Transverse colon (tissue), 4 donors: ENCODE data around the gene CXCL1. TPM values are rescaled to one million over a fixed set of nuclear protein-coding genes. Genes with fewer than 3 reads are reported as not detected.

Experiments
- DNase-seq: peaks from one replicate; pipeline ENCODE4 v3.0.0-alpha.2; 2019
- H3K27ac ChIP-seq, 4 donors: fragments of 200-600 bp; sonication (generic); 2 replicates each; pipeline ENCODE4 v1.5.1; 2016 to 2018; ENCODE audit warnings: inconsistent platforms in 4 of 4
- H3K27me3 ChIP-seq: fragments of 200-600 bp; sonication (generic); 2 replicates; pipeline ENCODE4 v1.5.1; 2017; ENCODE audit warnings: inconsistent platforms
- H3K36me3 ChIP-seq, 4 donors: fragments of 200-600 bp; sonication (generic); 2 replicates each; pipeline ENCODE4 v1.5.1; 2017 to 2019; ENCODE audit warnings: inconsistent platforms in 4 of 4
- H3K4me1 ChIP-seq, 4 donors: fragments of 200-600 bp; sonication (generic); 2 replicates each; pipeline ENCODE4 v1.5.1; 2017 to 2020; ENCODE audit warnings: inconsistent platforms in 4 of 4
- H3K4me3 ChIP-seq, 4 donors: fragments of 200-600 bp; sonication (generic); 1 replicate in 1 of 4; 2 replicates in 3 of 4; pipeline versions ENCODE4 v1.5.1 to v1.6.1; 2017 to 2019; ENCODE audit warnings: inconsistent platforms in 4 of 4
- H3K9me3 ChIP-seq, 2 donors: fragments of 200-600 bp; sonication (generic); 2 replicates each; pipeline ENCODE4 v1.5.1; 2017 to 2019; ENCODE audit warnings: inconsistent platforms in 2 of 2
- EP300 ChIP-seq: sonication (generic); formaldehyde crosslinking; IDR thresholded peaks from one replicate; pipeline ENCODE4 v1.6.1; 2017; ENCODE audit warnings: antibody characterized with exemption, low read depth
- POLR2A ChIP-seq: fragments of 450-650 bp; IDR thresholded peaks from one replicate; pipeline ENCODE4 v1.6.1; 2016; ENCODE audit warnings: antibody characterized with exemption, mild to moderate bottlenecking, moderate library complexity
- POLR2AphosphoS5 ChIP-seq, 3 donors: sonication (generic); formaldehyde crosslinking; IDR thresholded peaks; one replicate each; pipeline ENCODE4 v1.6.1; 2016; ENCODE audit warnings: antibody characterized with exemption in 3 of 3
- WGBS, 2 donors: methylation state at CpG; one replicate each; pipeline ENCODE4 v1.1.5; 2018; ENCODE audit warnings: low coverage in 1 of 2; 5-methylcytosine and 5-hydroxymethylcytosine counted together
- in situ Hi-C, 4 donors: fragments of 200-750 bp; cut with MboI; loops; one replicate each; pipeline versions ENCODE4 v1.15.0 to v1.15.1; 2017; ENCODE audit warnings: low sequenced_read_pairs in 3 of 4, low pct_ligation_motif_present in 1 of 4, low pct_unique_long_range_greater_than_20kb in 1 of 4
- intact Hi-C: fragments of 100-400 bp; cut with DNase I; formaldehyde crosslinking; loops from one replicate; pipeline ENCODE4 v1.15.1; 2023; ENCODE audit warnings: low total_unique reads
- total RNA-seq, 4 donors: library from RNA; depleted of rRNA; stranded (reverse); fragments of >200 nt; gene quantifications; one replicate each; pipeline ENCODE4 v1.1.0, GENCODE V29; 2016
- TF ChIP-seq, protein P1 (sequence below), 5 experiments: fragments of 200-600 bp in 3 of 5; fragments of 450-650 bp in 2 of 5; sonication (generic) in 3 of 5; IDR thresholded peaks; 1 replicate in 2 of 5; 2 replicates in 3 of 5; pipeline ENCODE4 v1.5.1; 2016 to 2017; ENCODE audit warnings: antibody characterized with exemption in 5 of 5, inconsistent platforms in 3 of 5, mild to moderate bottlenecking in 2 of 5, moderate library complexity in 1 of 5

Gene CXCL1
- total RNA-seq, 4 donors from 2014 or later: 1.00 to 36.3 (median 15.4) TPM

DNA sequence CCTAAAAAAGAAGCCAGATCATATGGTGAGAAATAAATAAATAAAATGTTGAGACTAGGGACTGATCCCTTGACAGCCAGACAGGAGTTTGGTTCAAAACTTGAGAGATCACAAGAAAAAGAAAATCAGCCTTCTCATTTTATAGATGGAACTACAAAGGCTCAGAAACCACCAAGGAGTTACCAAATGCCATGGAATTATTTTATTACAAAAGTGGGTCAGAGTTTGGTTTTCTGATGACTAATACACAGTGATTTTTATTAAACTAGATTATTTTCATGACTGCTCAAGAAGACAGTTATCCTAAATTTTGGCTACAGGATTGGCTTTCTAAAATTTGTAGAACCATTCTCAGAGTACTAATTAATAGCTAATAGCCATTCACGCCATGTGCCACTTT is 6.2 kb downstream of the CXCL1 start:
- H3K27me3 ChIP-seq: no peaks in the 10 kb centered on the region
- intact Hi-C loops: no loop called here
- no peaks in the 10 kb centered on the region for H3K9me3 ChIP-seq
- no peak overlapping the region for H3K4me3 ChIP-seq
- no peak for DNase-seq
- no peak for TF ChIP-seq POLR2AphosphoS5 (IDR thresholded peaks at IDR 0.05)
- TF ChIP-seq POLR2A: no peak
- TF ChIP-seq, protein P1, sequence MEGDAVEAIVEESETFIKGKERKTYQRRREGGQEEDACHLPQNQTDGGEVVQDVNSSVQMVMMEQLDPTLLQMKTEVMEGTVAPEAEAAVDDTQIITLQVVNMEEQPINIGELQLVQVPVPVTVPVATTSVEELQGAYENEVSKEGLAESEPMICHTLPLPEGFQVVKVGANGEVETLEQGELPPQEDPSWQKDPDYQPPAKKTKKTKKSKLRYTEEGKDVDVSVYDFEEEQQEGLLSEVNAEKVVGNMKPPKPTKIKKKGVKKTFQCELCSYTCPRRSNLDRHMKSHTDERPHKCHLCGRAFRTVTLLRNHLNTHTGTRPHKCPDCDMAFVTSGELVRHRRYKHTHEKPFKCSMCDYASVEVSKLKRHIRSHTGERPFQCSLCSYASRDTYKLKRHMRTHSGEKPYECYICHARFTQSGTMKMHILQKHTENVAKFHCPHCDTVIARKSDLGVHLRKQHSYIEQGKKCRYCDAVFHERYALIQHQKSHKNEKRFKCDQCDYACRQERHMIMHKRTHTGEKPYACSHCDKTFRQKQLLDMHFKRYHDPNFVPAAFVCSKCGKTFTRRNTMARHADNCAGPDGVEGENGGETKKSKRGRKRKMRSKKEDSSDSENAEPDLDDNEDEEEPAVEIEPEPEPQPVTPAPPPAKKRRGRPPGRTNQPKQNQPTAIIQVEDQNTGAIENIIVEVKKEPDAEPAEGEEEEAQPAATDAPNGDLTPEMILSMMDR (IDR thresholded peaks at IDR 0.05): no peak
- TF ChIP-seq EP300: no peak
- H3K4me1 ChIP-seq: peaks cover 0 to 2% (median 0%) of the 10 kb centered on the region in 4 donors
- 73 to 100% methylated on average over 1 of the region's 1 CpG for WGBS, 2 donors
- in situ Hi-C loops: no loop called here
- H3K36me3 ChIP-seq: no peaks in the 10 kb centered on the region
- no peak overlapping the region for H3K27ac ChIP-seq

DNA sequence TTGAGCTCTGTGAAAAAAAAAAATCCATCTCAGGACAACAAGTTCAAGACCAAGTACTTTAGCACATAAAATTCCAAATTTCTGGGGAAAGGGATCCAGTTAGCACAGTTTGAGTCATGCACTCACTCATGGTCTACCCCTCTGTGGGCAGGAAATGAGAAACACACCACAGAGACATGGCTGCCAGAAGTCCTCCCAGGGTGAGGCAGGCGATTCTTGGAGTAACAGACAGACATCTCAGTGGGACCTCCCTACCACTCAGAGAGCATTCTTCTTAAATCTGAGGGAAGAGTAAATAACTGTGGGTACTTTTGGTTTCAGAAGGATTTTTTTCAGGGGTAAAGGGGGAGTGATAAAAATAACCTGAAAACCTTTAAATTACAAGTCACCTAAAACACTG is 14.1 kb downstream of the CXCL1 start:
- Histone ChIP-seq H3K36me3 (no peaks in the 10 kb centered on the region), H3K27ac (no peak overlapping the region), H3K9me3 (no peaks in the 10 kb centered on the region), H3K27me3 (no peaks in the 10 kb centered on the region), H3K4me1 (peaks cover 0 to 11% (median 4%) of the 10 kb centered on the region in 4 donors), H3K4me3 (no peak overlapping the region)
- 83% methylated on average over 1 of the region's 1 CpG; no CpG with 5 or more reads in 1 of the 2 donors for WGBS, 2 donors
- TF ChIP-seq EP300 (no peak), POLR2A (no peak), POLR2AphosphoS5 (IDR thresholded peaks at IDR 0.05) (no peak)
- TF ChIP-seq, protein P1 (IDR thresholded peaks at IDR 0.05): no peak
- intact Hi-C loops: no loop called here
- DNase-seq: no peak
- in situ Hi-C loops: no loop called here

DNA sequence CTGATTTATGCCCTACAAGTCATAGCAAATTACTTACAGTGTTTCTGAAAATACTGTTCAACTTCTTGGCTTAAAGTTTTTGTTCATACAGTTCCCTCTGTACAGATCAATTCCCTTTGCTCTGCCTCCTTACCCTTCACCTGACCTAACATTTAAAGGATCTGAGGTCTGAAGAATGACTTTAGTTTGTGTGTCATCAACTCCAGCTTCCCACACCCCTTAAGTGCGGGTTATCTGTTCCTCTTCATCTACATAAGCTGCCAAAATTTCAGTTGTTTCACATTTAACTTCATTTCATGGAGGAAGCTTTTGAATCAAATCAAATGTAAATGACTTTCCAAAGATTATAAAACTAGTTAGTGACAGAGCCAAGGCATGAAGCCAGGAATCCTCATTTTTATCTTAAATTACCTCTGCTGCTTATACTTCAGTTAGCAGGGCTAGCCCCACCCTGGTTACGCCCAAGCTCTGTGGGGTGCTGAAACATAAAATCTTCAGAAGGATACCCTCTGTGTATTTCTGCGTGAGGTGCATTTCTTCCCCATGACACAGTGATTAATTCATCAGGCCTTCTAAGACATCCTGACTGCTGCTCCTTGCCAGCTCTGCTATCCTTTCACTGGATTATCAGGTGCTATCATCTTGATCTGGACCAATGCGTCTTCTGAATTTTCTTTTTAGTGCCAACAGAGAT is 16.5 kb downstream of the CXCL1 start:
- Histone ChIP-seq H3K27me3 (no peaks in the 10 kb centered on the region), H3K36me3 (no peaks in the 10 kb centered on the region), H3K9me3 (no peaks in the 10 kb centered on the region), H3K4me1 (peaks cover 0 to 11% (median 4%) of the 10 kb centered on the region in 4 donors), H3K4me3 (no peak overlapping the region), H3K27ac (no peak overlapping the region)
- in situ Hi-C loops: no loop called here
- TF ChIP-seq EP300 (no peak), POLR2AphosphoS5 (IDR thresholded peaks at IDR 0.05) (no peak), POLR2A (no peak)
- TF ChIP-seq, protein P1 (IDR thresholded peaks at IDR 0.05): no peak
- no peak for DNase-seq
- 57 to 66% methylated on average over 3 to 4 of the region's 4 CpGs for WGBS, 2 donors
- intact Hi-C loops: no loop called here

DNA sequence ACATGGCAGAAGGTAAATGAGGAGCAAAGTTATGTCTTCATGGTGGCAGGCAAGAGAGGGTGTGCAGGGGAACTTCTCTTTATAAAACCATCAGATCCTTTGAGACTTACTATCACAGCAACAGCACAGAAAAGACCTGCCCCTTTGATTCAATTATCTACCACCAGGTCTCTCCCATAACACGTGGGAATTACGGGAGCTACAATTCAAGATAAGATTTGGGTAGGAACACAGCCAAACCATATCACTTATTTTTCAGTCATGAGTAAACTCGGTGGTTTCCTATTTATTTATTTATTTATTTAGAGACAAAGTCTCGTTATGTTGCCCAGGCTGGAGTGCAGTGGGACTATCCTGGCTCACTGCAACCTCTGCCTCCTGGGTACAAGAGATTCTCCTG is 22.1 kb downstream of the CXCL1 start:
- Histone ChIP-seq H3K9me3 (no peaks in the 10 kb centered on the region), H3K4me1 (peaks cover 0 to 19% (median 15%) of the 10 kb centered on the region in 4 donors), H3K36me3 (no peaks in the 10 kb centered on the region), H3K27me3 (no peaks in the 10 kb centered on the region), H3K4me3 (no peak overlapping the region), H3K27ac (no peak overlapping the region)
- in situ Hi-C loops (no loop called here), intact Hi-C loops (no loop called here)
- TF ChIP-seq POLR2AphosphoS5 (IDR thresholded peaks at IDR 0.05): no peak
- TF ChIP-seq, protein P1 (IDR thresholded peaks at IDR 0.05): no peak
- TF ChIP-seq EP300: no peak
- TF ChIP-seq POLR2A: no peak
- 38 to 64% methylated on average over 3 to 4 of the region's 4 CpGs for WGBS, 2 donors
- DNase-seq: no peak
